ENCODE measurements around the gene RAP2A. TPM values are rescaled to one million over a fixed set of nuclear protein-coding genes. Genes with fewer than 3 reads are reported as not detected.
A peak's percentile ranks its signal among the peaks of the same experiment; 100 is the strongest.

Gene RAP2A
- total and polyA plus RNA-seq, 9 of the 15 experiments (the other 6 are each of a cell fraction or from before 2014, with no cell fraction given), result 1.8 to 11.7 (median 5.6) TPM

- 4% methylated on average over 4 of the region's 4 CpGs for WGBS (ENCODE audit: insufficient coverage, low coverage, missing lambda C conversion rate)
- TF ChIP-seq PREB (CRISPR knock-in tag; IDR thresholded peaks at IDR 0.05) (no peak), CEBPB (tag; IDR thresholded peaks at IDR 0.05) (0 out of 2 replicates have a peak, but pooled peaks have one; percentile 10), ZNF830 (CRISPR knock-in tag; IDR thresholded peaks at IDR 0.05) (no peak), COPS2 (conservative IDR thresholded peaks at IDR 0.05) (no peak), ZBTB26 (CRISPR knock-in tag; IDR thresholded peaks at IDR 0.05) (no peak), MYBL2 (IDR thresholded peaks at IDR 0.05; ENCODE audit: low read depth) (no peak), MYBL2 (CRISPR knock-in tag; IDR thresholded peaks at IDR 0.05; ENCODE audit: borderline replicate concordance) (no peak), ZNF143 (CRISPR knock-in tag; IDR thresholded peaks at IDR 0.05) (no peak), ZBTB34 (CRISPR knock-in tag; IDR thresholded peaks at IDR 0.05) (no peak)
- H3K9me1 ChIP-seq (ENCODE audit: control insufficient read depth, insufficient read depth, low read length), result no peaks in the 10 kb centered on the region
- no peaks in the 10 kb centered on the region for H3K36me3 ChIP-seq (ENCODE audit: control insufficient read depth, insufficient read depth, low read length)
- H3K27ac ChIP-seq (ENCODE audit: extremely low read depth, low read depth, low read length), result no peak overlapping the region
- in situ Hi-C loops (cut with MboI), result no loop called here
- no peak for DNase-seq (ENCODE audit: extremely low read depth in 1 of 4, low spot score in 3 of 4)
- no peaks in the 10 kb centered on the region for H3K4me1 ChIP-seq (replicated peaks in 1 of 2; ENCODE audit: control insufficient read depth in 2 of 2, insufficient read depth in 2 of 2, low read length in 2 of 2)
- no peak for ATAC-seq
- FAIRE-seq, result no peak
- no TSS peak for BruUV-seq (replicated peaks)
- H4K20me1 ChIP-seq (replicated peaks; ENCODE audit: control insufficient read depth, insufficient read depth, low read length), result no peaks in the 10 kb centered on the region
- no peak overlapping the region for H2AFZ ChIP-seq (ENCODE audit: low read depth, low read length)
- no peak overlapping the region for H3K4me3 ChIP-seq
- intact Hi-C loops (cut with micrococcal nuclease), result no loop called here
- no peak overlapping the region for H3K9ac ChIP-seq (ENCODE audit: insufficient read depth in 1 of 2, low read depth in 2 of 2, low read length in 2 of 2)
- H3K27me3 ChIP-seq (ENCODE audit: control insufficient read depth in 2 of 2, insufficient read depth in 2 of 2, low read length in 2 of 2), result no peaks in the 10 kb centered on the region; a peak in 1 of 5 replicates
- no peaks in the 10 kb centered on the region for H3K79me2 ChIP-seq (ENCODE audit: control insufficient read depth, insufficient read depth, low read length)
- H3K4me2 ChIP-seq (ENCODE audit: insufficient read depth, low read length), result no peak overlapping the region
- ChIA-PET POLR2A (no interaction called here), CTCF (ENCODE audit: low intra/inter-chr PET ratio) (no interaction called here)
- H3K9me3 ChIP-seq (replicated peaks; ENCODE audit: control insufficient read depth, insufficient read depth, low read depth, low read length), result no peaks in the 10 kb centered on the region
Observed at GRCh38 chr13:97506511-97506910, 72.5 kb downstream of the RAP2A start.
